T-cell (primary cell): Measurements from ENCODE around the gene FAM120AOS. TPM values are rescaled to one million over a fixed set of nuclear protein-coding genes. Genes with fewer than 3 reads are reported as not detected.

Experiments
- ATAC-seq, 4 experiments: fragments of 200-7000 bp in 3 of 4; fragments of 150-1000 bp in 1 of 4; cut with Tn5 transposase; replicated peaks in 1 of 4; 1 replicate in 3 of 4; 2 replicates in 1 of 4; pipeline ENCODE4 v1.10.0; 2021; ENCODE audit warnings: moderate library complexity in 3 of 4, mild to moderate bottlenecking in 2 of 4, moderate number of reproducible peaks in 1 of 4
- CTCF ChIA-PET, 2 donors: fragments of 300-600 bp; sonication (Branson Sonifier 250); formaldehyde crosslinking; loops; one replicate each; lab custom pipeline; 2022; ENCODE audit warnings: antibody characterized with exemption in 2 of 2; lab: Charles Lee
- POLR2A ChIA-PET, 2 donors: fragments of 300-600 bp; sonication (Branson Sonifier 250); formaldehyde crosslinking; loops; one replicate each; lab custom pipeline; 2022; ENCODE audit warnings: antibody characterized with exemption in 2 of 2; lab: Charles Lee
- DNase-seq, 35 experiments: peaks; one replicate each; pipeline versions ENCODE4 v3.0.0 to v3.0.0-alpha.2; 2013 to 2023
- H3K27ac ChIP-seq: one replicate; pipeline ENCODE4 v1.5.1; 2013; ENCODE audit warnings: low read length
- H3K27me3 ChIP-seq, 2 experiments: replicated peaks in 1 of 2; 1 replicate in 1 of 2; 2 replicates in 1 of 2; pipeline versions ENCODE4 v1.6.1 to v1.7.0; 2013; ENCODE audit warnings: low read length in 1 of 2, mixed read lengths in 1 of 2; ENCODE audit not compliant: control insufficient read depth in 2 of 2, insufficient read depth in 2 of 2; ENCODE audit errors: extremely low read depth in 1 of 2
- H3K36me3 ChIP-seq, 2 donors: 1 replicate in 1 of 2; 2 replicates in 1 of 2; pipeline versions ENCODE4 v1.6.1 to v1.7.0; 2013; ENCODE audit warnings: low read length in 1 of 2; ENCODE audit not compliant: control insufficient read depth in 2 of 2, insufficient read depth in 1 of 2; ENCODE audit errors: extremely low read depth in 1 of 2
- H3K4me1 ChIP-seq, 2 experiments: 1 replicate in 1 of 2; 2 replicates in 1 of 2; pipeline versions ENCODE4 v1.6.1 to v1.7.0; 2013; ENCODE audit warnings: low read length in 2 of 2, mixed read lengths in 1 of 2; ENCODE audit not compliant: insufficient read depth in 2 of 2, control insufficient read depth in 1 of 2; ENCODE audit errors: extremely low read depth in 1 of 2
- H3K4me3 ChIP-seq, 2 donors: 1 replicate in 1 of 2; 2 replicates in 1 of 2; pipeline versions ENCODE4 v1.5.1 to v1.7.0; 2013; ENCODE audit warnings: mild to moderate bottlenecking in 2 of 2, low read length in 1 of 2, moderate library complexity in 1 of 2; ENCODE audit not compliant: control insufficient read depth in 1 of 2; ENCODE audit errors: extremely low read depth in 1 of 2
- H3K9me3 ChIP-seq: 2 replicates; pipeline ENCODE4 v1.7.0; 2013
- H3K27ac Mint-ChIP-seq, 2 donors: one replicate each; pipeline ENCODE4 v1.8.0; 2020 to 2021; ENCODE audit warnings: mild to moderate bottlenecking in 2 of 2, mixed read lengths in 2 of 2
- H3K27me3 Mint-ChIP-seq, 2 donors: one replicate each; pipeline ENCODE4 v1.8.0; 2021 to 2022; ENCODE audit warnings: mixed read lengths in 2 of 2
- H3K36me3 Mint-ChIP-seq: one replicate; pipeline ENCODE4 v1.8.0; 2021; ENCODE audit warnings: mixed read lengths
- H3K4me1 Mint-ChIP-seq, 3 donors: one replicate each; pipeline ENCODE4 v1.8.0; 2020 to 2022; ENCODE audit warnings: mixed read lengths in 3 of 3, mild to moderate bottlenecking in 1 of 3
- H3K4me3 Mint-ChIP-seq, 3 donors: one replicate each; pipeline ENCODE4 v1.8.0; 2020 to 2022; ENCODE audit warnings: mild to moderate bottlenecking in 3 of 3, mixed read lengths in 3 of 3, moderate library complexity in 3 of 3
- H3K9me3 Mint-ChIP-seq, 3 donors: one replicate each; pipeline ENCODE4 v1.8.0; 2020 to 2022; ENCODE audit warnings: mixed read lengths in 3 of 3
- WGBS: methylation state at CpG from one replicate; pipeline ENCODE4 v1.1.5; 2013; ENCODE audit warnings: missing lambda C conversion rate; ENCODE audit not compliant: insufficient coverage; 5-methylcytosine and 5-hydroxymethylcytosine counted together
- total RNA-seq, 35 experiments: library from RNA in 6 of 35; stranded (reverse) in 6 of 35; fragments of 120-200 nt in 1 of 35; gene quantifications; one replicate each; pipeline versions ENCODE4 v1.2.1 to v1.2.4 and lab custom pipeline; 2013 to 2026

Gene FAM120AOS
- total RNA-seq, 5 donors from 2014 or later (not counting 1 experiment from before 2014, with no cell fraction given): 35.7 to 44.0 (median 41.4) TPM

DNA sequence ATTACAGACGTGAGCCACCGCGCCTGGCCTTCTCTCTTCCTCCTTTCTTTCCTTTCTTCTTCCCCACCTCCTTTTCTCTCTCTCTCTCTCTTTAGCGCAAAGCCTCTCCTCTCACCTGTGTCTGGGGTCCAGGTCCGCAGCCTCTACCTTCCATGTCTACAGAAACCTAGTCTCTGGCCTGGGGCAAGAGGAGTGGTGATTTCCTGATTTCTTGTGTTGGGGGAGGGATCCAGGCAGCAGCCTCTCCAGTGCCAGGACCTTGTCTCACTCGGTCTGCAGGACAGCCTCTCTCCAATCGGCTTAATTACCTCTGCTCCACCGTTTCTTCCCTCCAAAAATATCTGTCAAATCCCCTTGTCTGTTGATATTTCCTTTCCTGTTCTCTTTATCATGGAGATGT lies 18.0 kb downstream of the FAM120AOS start:
- Mint-ChIP-seq H3K27me3 (peaks cover 0 to 1% of the 10 kb centered on the region in 2 donors), H3K9me3 (no peaks in the 10 kb centered on the region), H3K4me3 (no peak overlapping the region), H3K27ac (no peak overlapping the region), H3K36me3 (peaks cover 15% of the 10 kb centered on the region), H3K4me1 (no peaks in the 10 kb centered on the region)
- peaks cover 0 to 4% of the 10 kb centered on the region in 2 experiments for H3K27me3 ChIP-seq
- H3K27ac ChIP-seq: no peak overlapping the region
- ChIA-PET CTCF (no interaction called here), POLR2A (no interaction called here)
- peaks cover 0 to 2% of the 10 kb centered on the region in 2 donors for H3K36me3 ChIP-seq
- H3K4me1 ChIP-seq: peaks cover 0 to 3% of the 10 kb centered on the region in 2 experiments
- DNase-seq: no peak
- H3K4me3 ChIP-seq: no peak overlapping the region
- no CpG with 5 or more reads among the region's 8 CpGs for WGBS
- H3K9me3 ChIP-seq: no peaks in the 10 kb centered on the region
- no peak for ATAC-seq

GRCh38 chr9:93434056-93434455 lies 19.3 kb downstream of the FAM120AOS start:
- H3K27me3 ChIP-seq: peaks cover 0 to 9% of the 10 kb centered on the region in 2 experiments
- Mint-ChIP-seq H3K27me3 (peaks cover 0 to 5% of the 10 kb centered on the region in 2 donors), H3K4me3 (no peak overlapping the region), H3K4me1 (no peaks in the 10 kb centered on the region), H3K9me3 (no peaks in the 10 kb centered on the region), H3K36me3 (peaks cover 15% of the 10 kb centered on the region), H3K27ac (no peak overlapping the region)
- DNase-seq (no peak), ATAC-seq (no peak)
- peaks cover 0 to 3% of the 10 kb centered on the region in 2 experiments for H3K4me1 ChIP-seq
- no peaks in the 10 kb centered on the region for H3K9me3 ChIP-seq
- peaks cover 0 to 2% of the 10 kb centered on the region in 2 donors for H3K36me3 ChIP-seq
- ChIA-PET POLR2A (no interaction called here), CTCF (no interaction called here)
- H3K27ac ChIP-seq: no peak overlapping the region
- no peak overlapping the region for H3K4me3 ChIP-seq
- WGBS: 100% methylated on average over 2 of the region's 3 CpGs

- H3K27ac ChIP-seq: no peak overlapping the region
- WGBS: no CpG with 5 or more reads among the region's 1 CpG
- Mint-ChIP-seq H3K36me3 (peaks cover 10% of the 10 kb centered on the region), H3K4me1 (no peaks in the 10 kb centered on the region), H3K4me3 (no peak overlapping the region), H3K27me3 (peaks cover 0 to 9% of the 10 kb centered on the region in 2 donors), H3K9me3 (no peaks in the 10 kb centered on the region), H3K27ac (no peak overlapping the region)
- CTCF ChIA-PET: no interaction called here
- H3K27me3 ChIP-seq: peaks cover 0 to 10% of the 10 kb centered on the region in 2 experiments
- H3K9me3 ChIP-seq: no peaks in the 10 kb centered on the region
- H3K36me3 ChIP-seq: peaks cover 0 to 2% of the 10 kb centered on the region in 2 donors
- ATAC-seq (no peak), DNase-seq (no peak)
- POLR2A ChIA-PET: interaction anchor here in 1 of 2 donors (0.7 kb wide), 1 partner anchor 600 kb away, joined by 3 read pairs; no protein-coding TSS in a partner anchor
- peaks cover 0 to 3% of the 10 kb centered on the region in 2 experiments for H3K4me1 ChIP-seq
- no peak overlapping the region for H3K4me3 ChIP-seq
These were observed 20.4 kb downstream of the FAM120AOS start for GRCh38 chr9:93432964-93433363.

DNA sequence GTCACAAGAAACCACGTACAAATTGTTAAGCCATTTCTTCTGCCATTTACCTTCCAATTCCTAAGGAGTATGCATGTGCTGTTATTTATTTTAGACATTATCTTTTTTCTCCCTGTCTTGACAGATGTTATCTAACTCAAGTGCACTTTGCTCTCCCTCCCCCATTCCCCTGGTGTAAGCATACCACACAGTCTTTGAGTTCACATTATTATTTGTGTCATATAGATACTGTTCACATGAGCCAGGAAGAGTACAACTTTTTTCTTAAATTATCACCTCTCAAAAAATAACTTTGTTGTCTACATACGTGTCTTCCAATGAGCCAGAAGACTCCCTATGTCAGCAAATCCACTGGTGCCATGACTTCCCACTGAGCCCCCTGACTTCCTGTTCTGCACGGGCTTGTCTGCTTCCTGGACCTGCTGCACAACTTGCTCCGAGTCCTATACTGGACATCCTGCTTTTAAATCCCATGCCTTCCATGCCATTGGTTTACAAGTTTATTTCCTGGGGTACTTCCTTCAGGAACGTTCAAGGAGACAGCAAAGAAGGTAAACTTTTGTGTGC lies 21.8 kb downstream of the FAM120AOS start:
- WGBS: 36% methylated on average over 4 of the region's 5 CpGs
- H3K27ac Mint-ChIP-seq: no peak overlapping the region
- H3K4me3 Mint-ChIP-seq: no peak overlapping the region
- H3K36me3 ChIP-seq: peaks cover 0 to 2% of the 10 kb centered on the region in 2 donors
- no peak overlapping the region for H3K27ac ChIP-seq
- POLR2A ChIA-PET: no interaction called here
- H3K4me1 Mint-ChIP-seq: no peaks in the 10 kb centered on the region
- peaks cover 8 to 13% of the 10 kb centered on the region in 2 donors for H3K27me3 Mint-ChIP-seq
- H3K9me3 Mint-ChIP-seq: no peaks in the 10 kb centered on the region
- H3K4me3 ChIP-seq: no peak overlapping the region
- H3K27me3 ChIP-seq: peaks cover 0 to 10% of the 10 kb centered on the region in 2 experiments
- H3K9me3 ChIP-seq: no peaks in the 10 kb centered on the region
- no peak for DNase-seq
- peaks cover 5% of the 10 kb centered on the region for H3K36me3 Mint-ChIP-seq
- H3K4me1 ChIP-seq: peaks cover 0 to 3% of the 10 kb centered on the region in 2 experiments
- CTCF ChIA-PET: no interaction called here
- no peak for ATAC-seq

DNA sequence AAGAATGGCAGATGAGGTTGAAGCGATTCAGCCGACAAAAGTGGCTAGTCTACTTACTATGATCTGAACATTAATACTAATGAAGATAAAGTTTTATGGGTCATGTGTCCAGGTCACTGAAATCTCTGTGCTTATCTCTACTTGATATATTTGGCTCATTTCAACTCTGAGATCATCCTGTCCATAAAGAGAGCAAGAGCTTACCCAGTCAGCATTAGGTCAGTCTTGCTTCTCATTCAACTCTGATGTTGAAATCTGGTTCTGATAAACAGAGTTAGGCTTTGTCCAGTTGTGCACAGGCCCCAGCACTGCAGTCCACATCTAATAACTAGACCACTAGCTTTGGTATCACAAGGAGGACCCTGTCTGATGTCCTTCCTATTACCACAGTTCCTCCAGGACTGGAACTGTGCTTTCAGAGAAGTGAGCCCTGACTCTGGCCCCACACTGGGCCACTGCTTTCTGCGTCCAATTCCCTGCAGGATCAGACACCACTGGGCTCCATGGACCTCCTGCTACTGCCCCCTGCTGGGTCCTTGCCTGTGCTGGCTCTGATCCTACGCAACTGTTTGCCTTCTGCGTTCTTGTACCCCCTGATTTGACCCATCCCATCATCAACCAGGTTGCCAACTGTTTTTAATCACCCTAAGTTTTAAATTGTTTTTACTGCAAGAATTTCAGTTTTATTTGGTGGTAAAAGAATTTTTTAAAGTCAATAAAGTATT lies 25.6 kb downstream of the FAM120AOS start:
- Histone ChIP-seq H3K9me3 (no peaks in the 10 kb centered on the region), H3K4me3 (no peak overlapping the region), H3K27ac (no peak overlapping the region), H3K4me1 (peaks cover 0 to 3% of the 10 kb centered on the region in 2 experiments), H3K27me3 (peaks cover 0 to 10% of the 10 kb centered on the region in 2 experiments), H3K36me3 (no peaks in the 10 kb centered on the region)
- no peak for ATAC-seq
- peaks cover 16 to 21% of the 10 kb centered on the region in 2 donors for H3K27me3 Mint-ChIP-seq
- DNase-seq: no peak
- no peaks in the 10 kb centered on the region for H3K9me3 Mint-ChIP-seq
- WGBS: 64% methylated on average over 1 of the region's 5 CpGs
- no peaks in the 10 kb centered on the region for H3K4me1 Mint-ChIP-seq
- no peak overlapping the region for H3K4me3 Mint-ChIP-seq
- H3K36me3 Mint-ChIP-seq: no peaks in the 10 kb centered on the region
- ChIA-PET POLR2A (no interaction called here), CTCF (no interaction called here)
- no peak overlapping the region for H3K27ac Mint-ChIP-seq

DNA sequence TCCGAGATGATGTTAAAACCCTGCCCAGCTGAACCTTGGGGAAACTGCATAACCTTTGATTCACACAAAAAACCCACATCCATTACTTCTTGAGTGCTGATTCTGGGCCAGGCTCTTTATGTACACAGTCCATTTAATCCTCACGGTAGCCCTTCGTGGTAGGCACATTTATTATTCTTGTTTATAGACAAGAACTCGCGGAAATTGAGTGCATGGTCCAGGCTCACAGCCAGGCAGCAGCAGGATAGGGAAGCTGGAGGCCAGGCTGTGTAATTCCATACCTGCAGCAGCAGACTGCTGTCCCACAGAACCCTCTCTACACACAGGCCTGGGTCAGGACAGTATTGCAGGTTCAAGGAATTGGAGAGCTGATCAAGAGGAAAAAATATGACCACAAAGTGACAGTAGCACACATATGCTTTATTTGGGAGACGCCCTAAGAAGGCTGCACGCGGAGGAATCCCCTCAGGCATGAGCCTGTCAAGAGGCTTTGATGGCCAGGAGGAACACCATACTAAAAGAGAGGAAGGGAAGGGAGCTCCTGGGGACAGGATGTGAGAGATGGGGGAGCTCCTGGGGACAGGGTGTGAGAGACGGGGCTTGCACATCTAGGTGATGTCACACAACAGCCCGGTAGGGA lies 30.3 kb downstream of the FAM120AOS start:
- DNase-seq: no peak
- Mint-ChIP-seq H3K4me1 (no peaks in the 10 kb centered on the region), H3K36me3 (peaks cover 4% of the 10 kb centered on the region), H3K9me3 (peaks cover 0 to 7% (median 7%) of the 10 kb centered on the region in 3 donors), H3K4me3 (no peak overlapping the region), H3K27me3 (peaks cover 16 to 21% of the 10 kb centered on the region in 2 donors), H3K27ac (no peak overlapping the region)
- no peak overlapping the region for H3K27ac ChIP-seq
- POLR2A ChIA-PET: no interaction called here
- H3K27me3 ChIP-seq: peaks cover 0 to 6% of the 10 kb centered on the region in 2 experiments
- CTCF ChIA-PET: no interaction called here
- H3K36me3 ChIP-seq: no peaks in the 10 kb centered on the region
- H3K9me3 ChIP-seq: no peaks in the 10 kb centered on the region
- no peaks in the 10 kb centered on the region for H3K4me1 ChIP-seq
- WGBS: 73% methylated on average over 5 of the region's 10 CpGs
- no peak for ATAC-seq
- no peak overlapping the region for H3K4me3 ChIP-seq
